Activated CD8-positive, alpha-beta memory T cell treated with anti-CD3 and anti-CD28 coated beads for 24 hours (primary cell): ENCODE results near the gene IRF1.

Experiments used
- DNase-seq: peaks from one replicate; pipeline ENCODE4 v3.0.0-alpha.2; 2020

IRF1 gene

GRCh38 chr5:132485641-132486317 is 4.8 kb downstream of the IRF1 start:
- DNase-seq: peak; percentile 63

- DNase-seq: peak; percentile 54
Observed at GRCh38 chr5:132484876-132485640, 5.5 kb downstream of the IRF1 start.

- DNase-seq: peak; percentile 58
Observed at GRCh38 chr5:132484391-132484725, 6.2 kb downstream of the IRF1 start.

- peak; percentile 62 for DNase-seq
Observed at GRCh38 chr5:132483661-132484390, 6.7 kb downstream of the IRF1 start.

- no peak for DNase-seq
Observed at GRCh38 chr5:132483101-132483500, 7.5 kb downstream of the IRF1 start.

GRCh38 chr5:132481596-132482211 is 8.9 kb downstream of the IRF1 start:
- no peak for DNase-seq

GRCh38 chr5:132480893-132481595 is 9.5 kb downstream of the IRF1 start:
- no peak for DNase-seq

- DNase-seq: peak; percentile 81
Observed at GRCh38 chr5:132480546-132480892, 10.1 kb downstream of the IRF1 start.

- no peak for DNase-seq
Observed at GRCh38 chr5:132480042-132480441, 10.5 kb downstream of the IRF1 start.

GRCh38 chr5:132479111-132479951 is 11.2 kb downstream of the IRF1 start:
- no peak for DNase-seq

GRCh38 chr5:132478366-132478871 is 12.2 kb downstream of the IRF1 start:
- no peak for DNase-seq

GRCh38 chr5:132477784-132478365 is 12.7 kb downstream of the IRF1 start:
- no peak for DNase-seq

- DNase-seq: no peak
Observed at GRCh38 chr5:132476876-132477781, 13.4 kb downstream of the IRF1 start.

GRCh38 chr5:132475987-132476875 is 14.3 kb downstream of the IRF1 start:
- DNase-seq: no peak

- peak; percentile 57 for DNase-seq
Observed at GRCh38 chr5:132475497-132475882, 15.1 kb downstream of the IRF1 start.

GRCh38 chr5:132474881-132475496 is 15.6 kb downstream of the IRF1 start:
- peak; percentile 57 for DNase-seq

- DNase-seq: peak; percentile 50
Observed at GRCh38 chr5:132474131-132474723, 16.3 kb downstream of the IRF1 start.

- DNase-seq: peak; percentile 56
Observed at GRCh38 chr5:132473668-132474067, 16.9 kb downstream of the IRF1 start.
